K562 (cell line): ENCODE measurements around the gene CREB3L1. TPM values are rescaled to one million over a fixed set of nuclear protein-coding genes. Genes with fewer than 3 reads are reported as not detected.

Source experiments
- ARID1B ChIP-seq: fragments of 450-650 bp; IDR thresholded peaks from 2 replicates; pipeline ENCODE4 v1.6.1; 2016; ENCODE audit warnings: antibody characterized with exemption, mild to moderate bottlenecking, inconsistent platforms
- CHD2 ChIP-seq: IDR thresholded peaks from 2 replicates; pipeline ENCODE4 v1.6.1; 2011; ENCODE audit warnings: low read depth, low read length
- HCFC1 ChIP-seq: IDR thresholded peaks from 2 replicates; pipeline ENCODE4 v1.6.1; 2012; ENCODE audit warnings: low read depth, low read length, improper control_type of control experiment
- HMG20B ChIP-seq: fragments of 250-450 bp; sonication (Bioruptor Pico); IDR thresholded peaks from 2 replicates; pipeline ENCODE4 v1.5.0; 2021; ENCODE audit warnings: mild to moderate bottlenecking
- KLF10 ChIP-seq: fragments of 250-450 bp; sonication (Bioruptor Pico); IDR thresholded peaks from 2 replicates; pipeline ENCODE4 v1.6.1; 2021; ENCODE audit warnings: matching md5 sums
- RBFOX2 ChIP-seq: fragments of 200-400 bp; formaldehyde crosslinking; IDR thresholded peaks from 2 replicates; pipeline ENCODE4 v1.6.1; 2017; ENCODE audit warnings: low read depth, mild to moderate bottlenecking, low read length, moderate library complexity
- TAF1 ChIP-seq: IDR thresholded peaks from 2 replicates; pipeline ENCODE4 v1.6.1; 2011; ENCODE audit warnings: mild to moderate bottlenecking, low read length, moderate library complexity; ENCODE audit not compliant: insufficient read depth, control insufficient read depth, severe bottlenecking; ENCODE audit errors: extremely low read depth
- TEAD2 ChIP-seq: fragments of 450-650 bp; IDR thresholded peaks from 2 replicates; pipeline ENCODE4 v1.6.1; 2016; ENCODE audit warnings: missing genetic modification characterization, control low read depth, missing compliant biosample characterization
- ZNF274 ChIP-seq: IDR thresholded peaks from 2 replicates; pipeline ENCODE4 v1.6.1; 2011; ENCODE audit warnings: low read depth, mild to moderate bottlenecking, low read length, moderate library complexity, borderline replicate concordance
- polyA plus RNA-seq, 8 experiments: library from polyadenylated mRNA; depleted of rRNA in 4 of 8; stranded (reverse) in 5 of 8; unstranded in 3 of 8; fragments of >200 nt; fragmentation: Nextera tagmentation in 2 of 8; fragmentation: Illumina TruSeq in 1 of 8; extraction: Ambion mirVana in 2 of 8; extraction: Trizol in 1 of 8; gene quantifications; 2 replicates each; pipeline versions ENCODE4 v1.2.1 to v1.2.3, GENCODE V29; 2011 to 2014; ENCODE audit warnings: inconsistent platforms in 1 of 8, missing spikeins in 1 of 8
- total RNA-seq, 7 experiments: library from RNA; depleted of rRNA in 6 of 7; stranded (reverse); fragments of >200 nt in 6 of 7; fragmentation: Illumina TruSeq in 2 of 7; extraction: Trizol in 2 of 7; gene quantifications; 2 replicates each; pipeline versions ENCODE4 v1.2.1 to v1.2.3, GENCODE V29; 2011 to 2021; ENCODE audit warnings: low replicate concordance in 1 of 7
- TF ChIP-seq, protein P1 (sequence below): fragments of 450-650 bp; formaldehyde crosslinking; IDR thresholded peaks from 2 replicates; pipeline ENCODE4 v1.4.0; 2022; ENCODE audit warnings: missing genetic modification characterization
- TF ChIP-seq, protein P2 (sequence below): fragments of 450-650 bp; formaldehyde crosslinking; IDR thresholded peaks from 2 replicates; pipeline ENCODE4 v1.4.0; 2020; ENCODE audit warnings: mild to moderate bottlenecking, moderate library complexity
- TF ChIP-seq, protein P3 (sequence below), 2 experiments: fragments of 450-650 bp in 1 of 2; sonication (generic) in 1 of 2; formaldehyde crosslinking; conservative IDR thresholded peaks; 2 replicates each; pipeline versions ENCODE4 v1.4.0 to v1.8.1; 2020 to 2022; ENCODE audit warnings: mild to moderate bottlenecking in 1 of 2, missing genetic modification reagents in 1 of 2
- TF ChIP-seq, protein P4 (sequence below), 2 experiments: fragments of 450-650 bp in 1 of 2; sonication (generic) in 1 of 2; formaldehyde crosslinking in 1 of 2; IDR thresholded peaks; 2 replicates each; pipeline versions ENCODE4 v1.7.1 to v1.9.0; 2016 to 2022; ENCODE audit warnings: inconsistent platforms in 1 of 2, mild to moderate bottlenecking in 1 of 2, missing genetic modification reagents in 1 of 2

CREB3L1 gene
- total and polyA plus RNA-seq, 9 of the 15 experiments (the other 6 are each of a cell fraction or from before 2014, with no cell fraction given), result 1.2 to 27.6 (median 3.7) TPM

DNA sequence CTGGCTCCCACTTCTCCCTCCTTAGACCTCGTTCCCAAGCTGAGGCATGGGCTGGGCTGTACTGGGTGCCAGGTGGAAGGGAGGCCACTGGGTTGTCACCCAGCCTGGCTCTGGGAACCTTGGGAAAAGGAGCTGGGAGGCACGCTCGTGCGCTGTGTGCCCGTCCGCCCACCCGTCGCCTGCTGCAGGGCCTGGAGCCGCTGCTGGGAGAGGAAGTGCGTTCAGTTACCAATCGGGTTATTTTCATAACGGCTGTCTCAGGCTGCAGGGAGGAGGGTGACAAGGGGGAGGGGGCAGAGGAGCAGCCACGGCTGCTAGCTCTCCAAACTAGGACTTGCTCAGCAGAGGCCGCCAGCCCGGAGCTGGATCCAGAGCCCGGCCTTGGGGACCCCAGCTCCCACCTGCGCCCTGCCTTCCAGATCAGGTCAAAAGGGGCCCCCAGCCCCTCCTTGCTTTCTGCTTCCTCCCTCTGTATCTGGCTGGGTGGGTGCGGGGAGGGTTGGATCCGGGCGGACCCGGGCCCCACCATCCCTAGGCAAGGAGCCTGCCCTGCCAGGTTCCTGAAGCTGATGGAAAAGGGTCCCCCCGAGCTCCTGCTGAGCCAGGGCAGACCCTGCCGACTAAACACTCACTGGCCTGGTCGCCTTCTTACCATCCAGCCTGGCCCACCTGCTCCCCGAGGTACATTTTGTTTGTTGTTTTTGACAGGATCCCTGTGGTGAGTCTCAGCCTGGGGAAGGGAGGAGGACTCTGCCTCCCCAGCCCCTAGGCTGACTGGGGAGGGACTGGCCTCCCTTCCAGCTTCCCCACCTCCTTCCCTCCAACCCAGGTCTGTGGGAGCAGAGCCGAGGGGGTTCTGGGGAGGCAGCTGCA, 84.1 kb downstream of the CREB3L1 start (continued):
- TF ChIP-seq, protein P1, sequence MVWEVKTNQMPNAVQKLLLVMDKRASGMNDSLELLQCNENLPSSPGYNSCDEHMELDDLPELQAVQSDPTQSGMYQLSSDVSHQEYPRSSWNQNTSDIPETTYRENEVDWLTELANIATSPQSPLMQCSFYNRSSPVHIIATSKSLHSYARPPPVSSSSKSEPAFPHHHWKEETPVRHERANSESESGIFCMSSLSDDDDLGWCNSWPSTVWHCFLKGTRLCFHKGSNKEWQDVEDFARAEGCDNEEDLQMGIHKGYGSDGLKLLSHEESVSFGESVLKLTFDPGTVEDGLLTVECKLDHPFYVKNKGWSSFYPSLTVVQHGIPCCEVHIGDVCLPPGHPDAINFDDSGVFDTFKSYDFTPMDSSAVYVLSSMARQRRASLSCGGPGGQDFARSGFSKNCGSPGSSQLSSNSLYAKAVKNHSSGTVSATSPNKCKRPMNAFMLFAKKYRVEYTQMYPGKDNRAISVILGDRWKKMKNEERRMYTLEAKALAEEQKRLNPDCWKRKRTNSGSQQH (CRISPR knock-in tag), result peak; percentile 48; the same call in 1 of the 2 replicates
- TF ChIP-seq, protein P2, sequence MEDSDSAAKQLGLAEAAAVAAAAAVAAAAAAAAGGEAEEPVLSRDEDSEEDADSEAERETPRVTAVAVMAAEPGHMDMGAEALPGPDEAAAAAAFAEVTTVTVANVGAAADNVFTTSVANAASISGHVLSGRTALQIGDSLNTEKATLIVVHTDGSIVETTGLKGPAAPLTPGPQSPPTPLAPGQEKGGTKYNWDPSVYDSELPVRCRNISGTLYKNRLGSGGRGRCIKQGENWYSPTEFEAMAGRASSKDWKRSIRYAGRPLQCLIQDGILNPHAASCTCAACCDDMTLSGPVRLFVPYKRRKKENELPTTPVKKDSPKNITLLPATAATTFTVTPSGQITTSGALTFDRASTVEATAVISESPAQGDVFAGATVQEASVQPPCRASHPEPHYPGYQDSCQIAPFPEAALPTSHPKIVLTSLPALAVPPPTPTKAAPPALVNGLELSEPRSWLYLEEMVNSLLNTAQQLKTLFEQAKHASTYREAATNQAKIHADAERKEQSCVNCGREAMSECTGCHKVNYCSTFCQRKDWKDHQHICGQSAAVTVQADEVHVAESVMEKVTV, result no peak
- TF ChIP-seq RBFOX2 (peak; percentile 71), KLF10 (no peak), TAF1 (peak; percentile 46), ZNF274 (no peak), HMG20B (no peak), CHD2 (no peak), HCFC1 (no peak), ARID1B (no peak), TEAD2 (tag) (no peak)
- TF ChIP-seq, protein P3, sequence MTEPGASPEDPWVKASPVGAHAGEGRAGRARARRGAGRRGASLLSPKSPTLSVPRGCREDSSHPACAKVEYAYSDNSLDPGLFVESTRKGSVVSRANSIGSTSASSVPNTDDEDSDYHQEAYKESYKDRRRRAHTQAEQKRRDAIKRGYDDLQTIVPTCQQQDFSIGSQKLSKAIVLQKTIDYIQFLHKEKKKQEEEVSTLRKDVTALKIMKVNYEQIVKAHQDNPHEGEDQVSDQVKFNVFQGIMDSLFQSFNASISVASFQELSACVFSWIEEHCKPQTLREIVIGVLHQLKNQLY (CRISPR knock-in tag; conservative IDR thresholded peaks at IDR 0.05), result no peak
- TF ChIP-seq, protein P4, sequence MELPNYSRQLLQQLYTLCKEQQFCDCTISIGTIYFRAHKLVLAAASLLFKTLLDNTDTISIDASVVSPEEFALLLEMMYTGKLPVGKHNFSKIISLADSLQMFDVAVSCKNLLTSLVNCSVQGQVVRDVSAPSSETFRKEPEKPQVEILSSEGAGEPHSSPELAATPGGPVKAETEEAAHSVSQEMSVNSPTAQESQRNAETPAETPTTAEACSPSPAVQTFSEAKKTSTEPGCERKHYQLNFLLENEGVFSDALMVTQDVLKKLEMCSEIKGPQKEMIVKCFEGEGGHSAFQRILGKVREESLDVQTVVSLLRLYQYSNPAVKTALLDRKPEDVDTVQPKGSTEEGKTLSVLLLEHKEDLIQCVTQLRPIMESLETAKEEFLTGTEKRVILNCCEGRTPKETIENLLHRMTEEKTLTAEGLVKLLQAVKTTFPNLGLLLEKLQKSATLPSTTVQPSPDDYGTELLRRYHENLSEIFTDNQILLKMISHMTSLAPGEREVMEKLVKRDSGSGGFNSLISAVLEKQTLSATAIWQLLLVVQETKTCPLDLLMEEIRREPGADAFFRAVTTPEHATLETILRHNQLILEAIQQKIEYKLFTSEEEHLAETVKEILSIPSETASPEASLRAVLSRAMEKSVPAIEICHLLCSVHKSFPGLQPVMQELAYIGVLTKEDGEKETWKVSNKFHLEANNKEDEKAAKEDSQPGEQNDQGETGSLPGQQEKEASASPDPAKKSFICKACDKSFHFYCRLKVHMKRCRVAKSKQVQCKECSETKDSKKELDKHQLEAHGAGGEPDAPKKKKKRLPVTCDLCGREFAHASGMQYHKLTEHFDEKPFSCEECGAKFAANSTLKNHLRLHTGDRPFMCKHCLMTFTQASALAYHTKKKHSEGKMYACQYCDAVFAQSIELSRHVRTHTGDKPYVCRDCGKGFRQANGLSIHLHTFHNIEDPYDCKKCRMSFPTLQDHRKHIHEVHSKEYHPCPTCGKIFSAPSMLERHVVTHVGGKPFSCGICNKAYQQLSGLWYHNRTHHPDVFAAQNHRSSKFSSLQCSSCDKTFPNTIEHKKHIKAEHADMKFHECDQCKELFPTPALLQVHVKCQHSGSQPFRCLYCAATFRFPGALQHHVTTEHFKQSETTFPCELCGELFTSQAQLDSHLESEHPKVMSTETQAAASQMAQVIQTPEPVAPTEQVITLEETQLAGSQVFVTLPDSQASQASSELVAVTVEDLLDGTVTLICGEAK (IDR thresholded peaks at IDR 0.05), result no peak
- TF ChIP-seq, protein P4 (CRISPR knock-in tag; IDR thresholded peaks at IDR 0.05), result no peak
